Measurements from ENCODE around the gene RGS3. TPM values are rescaled to one million over a fixed set of nuclear protein-coding genes. Genes with fewer than 3 reads are reported as not detected.
A peak's percentile ranks its signal among the peaks of the same experiment; 100 is the strongest.

Gene RGS3
- total and polyA plus RNA-seq, 2 of the 13 experiments (the other 11 are each of a cell fraction or from before 2014, with no cell fraction given) = 17.1 to 28.8 TPM

GRCh38 chr9:113633782-113634595 lies 170.5 kb downstream of the RGS3 start (continued):
- TF ChIP-seq, protein P1, sequence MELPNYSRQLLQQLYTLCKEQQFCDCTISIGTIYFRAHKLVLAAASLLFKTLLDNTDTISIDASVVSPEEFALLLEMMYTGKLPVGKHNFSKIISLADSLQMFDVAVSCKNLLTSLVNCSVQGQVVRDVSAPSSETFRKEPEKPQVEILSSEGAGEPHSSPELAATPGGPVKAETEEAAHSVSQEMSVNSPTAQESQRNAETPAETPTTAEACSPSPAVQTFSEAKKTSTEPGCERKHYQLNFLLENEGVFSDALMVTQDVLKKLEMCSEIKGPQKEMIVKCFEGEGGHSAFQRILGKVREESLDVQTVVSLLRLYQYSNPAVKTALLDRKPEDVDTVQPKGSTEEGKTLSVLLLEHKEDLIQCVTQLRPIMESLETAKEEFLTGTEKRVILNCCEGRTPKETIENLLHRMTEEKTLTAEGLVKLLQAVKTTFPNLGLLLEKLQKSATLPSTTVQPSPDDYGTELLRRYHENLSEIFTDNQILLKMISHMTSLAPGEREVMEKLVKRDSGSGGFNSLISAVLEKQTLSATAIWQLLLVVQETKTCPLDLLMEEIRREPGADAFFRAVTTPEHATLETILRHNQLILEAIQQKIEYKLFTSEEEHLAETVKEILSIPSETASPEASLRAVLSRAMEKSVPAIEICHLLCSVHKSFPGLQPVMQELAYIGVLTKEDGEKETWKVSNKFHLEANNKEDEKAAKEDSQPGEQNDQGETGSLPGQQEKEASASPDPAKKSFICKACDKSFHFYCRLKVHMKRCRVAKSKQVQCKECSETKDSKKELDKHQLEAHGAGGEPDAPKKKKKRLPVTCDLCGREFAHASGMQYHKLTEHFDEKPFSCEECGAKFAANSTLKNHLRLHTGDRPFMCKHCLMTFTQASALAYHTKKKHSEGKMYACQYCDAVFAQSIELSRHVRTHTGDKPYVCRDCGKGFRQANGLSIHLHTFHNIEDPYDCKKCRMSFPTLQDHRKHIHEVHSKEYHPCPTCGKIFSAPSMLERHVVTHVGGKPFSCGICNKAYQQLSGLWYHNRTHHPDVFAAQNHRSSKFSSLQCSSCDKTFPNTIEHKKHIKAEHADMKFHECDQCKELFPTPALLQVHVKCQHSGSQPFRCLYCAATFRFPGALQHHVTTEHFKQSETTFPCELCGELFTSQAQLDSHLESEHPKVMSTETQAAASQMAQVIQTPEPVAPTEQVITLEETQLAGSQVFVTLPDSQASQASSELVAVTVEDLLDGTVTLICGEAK (IDR thresholded peaks at IDR 0.05) = no peak
- TF ChIP-seq, protein P1 (CRISPR knock-in tag; IDR thresholded peaks at IDR 0.05) = 0 out of 2 replicates have a peak, but pooled peaks have one; percentile 25
- TF ChIP-seq HDAC1 (CRISPR knock-in tag; IDR thresholded peaks at IDR 0.05) = peak; percentile 36
- TF ChIP-seq ZBTB21 (CRISPR knock-in tag; IDR thresholded peaks at IDR 0.05) = no peak
- TF ChIP-seq MAFF (IDR thresholded peaks at IDR 0.05; ENCODE audit: low read depth, low read length) = peak; percentile 83
- TF ChIP-seq ZNF83 (CRISPR knock-in tag; IDR thresholded peaks at IDR 0.05; ENCODE audit: borderline replicate concordance) = peak; percentile 64; the same call in 1 of the 2 replicates
- no peak for TF ChIP-seq AGO1 (IDR thresholded peaks at IDR 0.05; ENCODE audit: low read depth, low read length, poor library complexity, severe bottlenecking)
- TF ChIP-seq ZNF619 (CRISPR knock-in tag; IDR thresholded peaks at IDR 0.05) = peak; percentile 73; the same call in 1 of the 2 replicates
- TF ChIP-seq MAX (IDR thresholded peaks at IDR 0.05) = peak; percentile 92
- TF ChIP-seq, protein P2, sequence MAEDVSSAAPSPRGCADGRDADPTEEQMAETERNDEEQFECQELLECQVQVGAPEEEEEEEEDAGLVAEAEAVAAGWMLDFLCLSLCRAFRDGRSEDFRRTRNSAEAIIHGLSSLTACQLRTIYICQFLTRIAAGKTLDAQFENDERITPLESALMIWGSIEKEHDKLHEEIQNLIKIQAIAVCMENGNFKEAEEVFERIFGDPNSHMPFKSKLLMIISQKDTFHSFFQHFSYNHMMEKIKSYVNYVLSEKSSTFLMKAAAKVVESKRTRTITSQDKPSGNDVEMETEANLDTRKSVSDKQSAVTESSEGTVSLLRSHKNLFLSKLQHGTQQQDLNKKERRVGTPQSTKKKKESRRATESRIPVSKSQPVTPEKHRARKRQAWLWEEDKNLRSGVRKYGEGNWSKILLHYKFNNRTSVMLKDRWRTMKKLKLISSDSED (CRISPR knock-in tag; IDR thresholded peaks at IDR 0.05) = no peak
- TF ChIP-seq ARID2 (CRISPR knock-in tag; IDR thresholded peaks at IDR 0.05; ENCODE audit: borderline replicate concordance) = no peak
- TF ChIP-seq BRD4 (CRISPR knock-in tag; IDR thresholded peaks at IDR 0.05) = peak; percentile 54; the same call in 1 of the 2 replicates
- TF ChIP-seq, protein P3, sequence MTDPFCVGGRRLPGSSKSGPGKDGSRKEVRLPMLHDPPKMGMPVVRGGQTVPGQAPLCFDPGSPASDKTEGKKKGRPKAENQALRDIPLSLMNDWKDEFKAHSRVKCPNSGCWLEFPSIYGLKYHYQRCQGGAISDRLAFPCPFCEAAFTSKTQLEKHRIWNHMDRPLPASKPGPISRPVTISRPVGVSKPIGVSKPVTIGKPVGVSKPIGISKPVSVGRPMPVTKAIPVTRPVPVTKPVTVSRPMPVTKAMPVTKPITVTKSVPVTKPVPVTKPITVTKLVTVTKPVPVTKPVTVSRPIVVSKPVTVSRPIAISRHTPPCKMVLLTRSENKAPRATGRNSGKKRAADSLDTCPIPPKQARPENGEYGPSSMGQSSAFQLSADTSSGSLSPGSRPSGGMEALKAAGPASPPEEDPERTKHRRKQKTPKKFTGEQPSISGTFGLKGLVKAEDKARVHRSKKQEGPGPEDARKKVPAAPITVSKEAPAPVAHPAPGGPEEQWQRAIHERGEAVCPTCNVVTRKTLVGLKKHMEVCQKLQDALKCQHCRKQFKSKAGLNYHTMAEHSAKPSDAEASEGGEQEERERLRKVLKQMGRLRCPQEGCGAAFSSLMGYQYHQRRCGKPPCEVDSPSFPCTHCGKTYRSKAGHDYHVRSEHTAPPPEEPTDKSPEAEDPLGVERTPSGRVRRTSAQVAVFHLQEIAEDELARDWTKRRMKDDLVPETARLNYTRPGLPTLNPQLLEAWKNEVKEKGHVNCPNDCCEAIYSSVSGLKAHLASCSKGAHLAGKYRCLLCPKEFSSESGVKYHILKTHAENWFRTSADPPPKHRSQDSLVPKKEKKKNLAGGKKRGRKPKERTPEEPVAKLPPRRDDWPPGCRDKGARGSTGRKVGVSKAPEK (CRISPR knock-in tag; IDR thresholded peaks at IDR 0.05; ENCODE audit: borderline replicate concordance) = peak; percentile 80; the same call in 1 of the 2 replicates
- TF ChIP-seq AHR (CRISPR knock-in tag; IDR thresholded peaks at IDR 0.05) = 0 out of 2 replicates have a peak, but pooled peaks have one; percentile 27
